ENCODE data around the gene YAP1.

The YAP1 gene

GRCh38 chr11:102134597-102134996 lies 24.4 kb downstream of the YAP1 start:
- no peak for DNase-seq
- Histone ChIP-seq H4K20me1 (ENCODE audit: insufficient read depth, low read length) (no peaks in the 10 kb centered on the region), H3K9me3 (replicated peaks; ENCODE audit: insufficient read depth, low read length) (no peaks in the 10 kb centered on the region), H3K9ac (ENCODE audit: low read length) (no peak overlapping the region), H3K4me1 (ENCODE audit: low read length) (no peaks in the 10 kb centered on the region), H3K27me3 (replicated peaks; ENCODE audit: insufficient read depth, low read length) (no peaks in the 10 kb centered on the region), H3K27ac (ENCODE audit: low read length) (no peak overlapping the region), H3F3A (ENCODE audit: insufficient read depth, low read length) (no peaks in the 10 kb centered on the region), H3K9me2 (replicated peaks; ENCODE audit: insufficient read depth, low read length) (no peaks in the 10 kb centered on the region), H3K36me3 (replicated peaks; ENCODE audit: insufficient read depth, low read length) (no peaks in the 10 kb centered on the region), H3K4me3 (ENCODE audit: low read length) (no peak overlapping the region), H3K79me2 (ENCODE audit: low read length) (no peaks in the 10 kb centered on the region), H3K4me2 (ENCODE audit: low read depth, low read length) (no peak overlapping the region), H2AFZ (ENCODE audit: low read length) (no peak overlapping the region)
- TF ChIP-seq EZH2phosphoT487 (IDR thresholded peaks at IDR 0.05; ENCODE audit: low read length) (no peak), EZH2 (optimal IDR thresholded peaks at IDR 0.05; ENCODE audit: low read depth, low read length) (no peak), CTCF (IDR thresholded peaks at IDR 0.05; ENCODE audit: low read length) (no peak)

- Histone ChIP-seq H3F3A (ENCODE audit: insufficient read depth, low read length) (no peaks in the 10 kb centered on the region), H3K4me1 (ENCODE audit: low read length) (no peaks in the 10 kb centered on the region), H3K27ac (ENCODE audit: low read length) (no peak overlapping the region), H3K9ac (ENCODE audit: low read length) (no peak overlapping the region), H3K9me2 (replicated peaks; ENCODE audit: insufficient read depth, low read length) (no peaks in the 10 kb centered on the region), H2AFZ (ENCODE audit: low read length) (no peak overlapping the region), H3K4me2 (ENCODE audit: low read depth, low read length) (no peak overlapping the region), H3K36me3 (replicated peaks; ENCODE audit: insufficient read depth, low read length) (no peaks in the 10 kb centered on the region), H3K79me2 (ENCODE audit: low read length) (no peaks in the 10 kb centered on the region), H3K27me3 (replicated peaks; ENCODE audit: insufficient read depth, low read length) (no peaks in the 10 kb centered on the region), H4K20me1 (ENCODE audit: insufficient read depth, low read length) (no peaks in the 10 kb centered on the region), H3K4me3 (ENCODE audit: low read length) (no peak overlapping the region), H3K9me3 (replicated peaks; ENCODE audit: insufficient read depth, low read length) (no peaks in the 10 kb centered on the region)
- TF ChIP-seq EZH2phosphoT487 (IDR thresholded peaks at IDR 0.05; ENCODE audit: low read length), result no peak
- TF ChIP-seq EZH2 (optimal IDR thresholded peaks at IDR 0.05; ENCODE audit: low read depth, low read length), result no peak
- TF ChIP-seq CTCF (IDR thresholded peaks at IDR 0.05; ENCODE audit: low read length), result no peak
- no peak for DNase-seq
These were observed 25.0 kb downstream of the YAP1 start for GRCh38 chr11:102135256-102135655.

- TF ChIP-seq EZH2phosphoT487 (IDR thresholded peaks at IDR 0.05; ENCODE audit: low read length), result no peak
- TF ChIP-seq CTCF (IDR thresholded peaks at IDR 0.05; ENCODE audit: low read length), result no peak
- no peak for TF ChIP-seq EZH2 (optimal IDR thresholded peaks at IDR 0.05; ENCODE audit: low read depth, low read length)
- H3K27ac ChIP-seq (ENCODE audit: low read length), result no peak overlapping the region
- H3K9me2 ChIP-seq (replicated peaks; ENCODE audit: insufficient read depth, low read length), result no peaks in the 10 kb centered on the region
- H3K4me2 ChIP-seq (ENCODE audit: low read depth, low read length), result no peak overlapping the region
- no peaks in the 10 kb centered on the region for H3K36me3 ChIP-seq (replicated peaks; ENCODE audit: insufficient read depth, low read length)
- H4K20me1 ChIP-seq (ENCODE audit: insufficient read depth, low read length), result no peaks in the 10 kb centered on the region
- no peak for DNase-seq
- no peak overlapping the region for H3K4me3 ChIP-seq (ENCODE audit: low read length)
- H3K4me1 ChIP-seq (ENCODE audit: low read length), result no peaks in the 10 kb centered on the region
- H3K9ac ChIP-seq (ENCODE audit: low read length), result no peak overlapping the region
- no peaks in the 10 kb centered on the region for H3K79me2 ChIP-seq (ENCODE audit: low read length)
- no peaks in the 10 kb centered on the region for H3K27me3 ChIP-seq (replicated peaks; ENCODE audit: insufficient read depth, low read length)
- no peaks in the 10 kb centered on the region for H3F3A ChIP-seq (ENCODE audit: insufficient read depth, low read length)
- H2AFZ ChIP-seq (ENCODE audit: low read length), result no peak overlapping the region
- no peaks in the 10 kb centered on the region for H3K9me3 ChIP-seq (replicated peaks; ENCODE audit: insufficient read depth, low read length)
These were observed 28.0 kb downstream of the YAP1 start for GRCh38 chr11:102138223-102138622.

All from MM.1S (cell line).